Neural crest cell (in vitro differentiated cells): ENCODE measurements around the gene WWP2. TPM values are rescaled to one million over a fixed set of nuclear protein-coding genes. Genes with fewer than 3 reads are reported as not detected.
"Not testable (repeated sequence)": the region's sequence is repeated elsewhere in the genome, so short reads cannot be mapped to it uniquely, and the experiment has no call there.

Experiments used
- DNase-seq: peaks from one replicate; pipeline ENCODE4 v3.0.0; 2021; ENCODE audit warnings: low read depth, mixed read lengths, low spot score
- H3K27ac Mint-ChIP-seq: one replicate; pipeline ENCODE4 v1.8.0; 2021; ENCODE audit warnings: mild to moderate bottlenecking, mixed read lengths; ENCODE audit not compliant: unreplicated experiment
- H3K27me3 Mint-ChIP-seq: 2 replicates; pipeline ENCODE4 v1.8.0; 2021; ENCODE audit warnings: low read depth, mild to moderate bottlenecking, mixed read lengths
- H3K36me3 Mint-ChIP-seq: 2 replicates; pipeline ENCODE4 v1.8.0; 2021; ENCODE audit warnings: low read depth, mild to moderate bottlenecking, mixed read lengths
- H3K4me1 Mint-ChIP-seq: 2 replicates; pipeline ENCODE4 v1.8.0; 2021; ENCODE audit warnings: mixed read lengths
- H3K4me3 Mint-ChIP-seq: one replicate; pipeline ENCODE4 v1.8.0; 2021; ENCODE audit warnings: mild to moderate bottlenecking, mixed read lengths
- H3K9me3 Mint-ChIP-seq: 2 replicates; pipeline ENCODE4 v1.8.0; 2021; ENCODE audit warnings: mixed read lengths
- total RNA-seq: library from RNA; stranded (reverse); gene quantifications from 2 replicates; pipeline ENCODE4 v1.2.1, GENCODE V29; 2021
- TF ChIP-seq, protein P1 (sequence below): fragments of 200-600 bp; sonication (generic); conservative IDR thresholded peaks from 2 replicates; pipeline ENCODE4 v1.5.0; 2021; ENCODE audit warnings: antibody characterized with exemption, mild to moderate bottlenecking

The WWP2 gene
- total RNA-seq, 1 donor from 2014 or later = 48.7 TPM

- no peak for DNase-seq
- no peak overlapping the region for H3K4me3 Mint-ChIP-seq
These were observed 56.9 kb downstream of the WWP2 start for GRCh38 chr16:69818891-69819545.

DNA sequence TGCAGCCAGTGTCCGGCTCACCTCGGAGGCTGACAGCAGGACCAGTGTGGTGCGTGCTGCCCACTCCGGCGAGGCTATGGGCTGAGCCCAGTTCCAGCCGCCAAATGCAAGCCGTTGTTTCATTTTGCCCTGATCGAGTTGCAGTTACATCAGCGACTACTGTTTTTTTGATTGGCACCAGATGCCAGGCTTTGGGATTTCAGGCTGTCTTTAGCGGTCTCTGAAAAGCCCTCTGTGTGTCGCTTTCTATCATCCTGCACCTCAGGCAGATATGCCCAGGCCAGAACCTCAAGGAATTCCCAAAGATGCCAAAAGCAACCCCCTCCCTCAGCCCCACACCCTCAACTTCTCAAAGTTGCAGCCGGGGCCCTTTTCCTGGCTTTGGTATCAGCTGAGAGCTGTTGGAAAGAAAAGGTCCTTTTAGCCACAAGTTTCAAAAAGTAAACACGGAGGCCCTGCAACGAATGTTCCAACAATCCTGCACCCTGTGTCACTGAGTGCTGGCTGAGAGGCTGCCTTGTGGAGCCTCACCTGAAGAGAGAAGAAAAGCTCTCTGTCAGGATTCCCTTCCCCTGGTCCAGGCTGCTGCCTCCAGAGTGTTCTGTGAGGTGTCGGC, 58.9 kb downstream of the WWP2 start:
- Mint-ChIP-seq H3K4me1 (peaks cover 24% of the 10 kb centered on the region), H3K27ac (peak overlapping the region; percentile 71), H3K9me3 (no peaks in the 10 kb centered on the region), H3K27me3 (no peaks in the 10 kb centered on the region), H3K4me3 (no peak overlapping the region), H3K36me3 (peaks cover 6% of the 10 kb centered on the region)
- TF ChIP-seq, protein P1, sequence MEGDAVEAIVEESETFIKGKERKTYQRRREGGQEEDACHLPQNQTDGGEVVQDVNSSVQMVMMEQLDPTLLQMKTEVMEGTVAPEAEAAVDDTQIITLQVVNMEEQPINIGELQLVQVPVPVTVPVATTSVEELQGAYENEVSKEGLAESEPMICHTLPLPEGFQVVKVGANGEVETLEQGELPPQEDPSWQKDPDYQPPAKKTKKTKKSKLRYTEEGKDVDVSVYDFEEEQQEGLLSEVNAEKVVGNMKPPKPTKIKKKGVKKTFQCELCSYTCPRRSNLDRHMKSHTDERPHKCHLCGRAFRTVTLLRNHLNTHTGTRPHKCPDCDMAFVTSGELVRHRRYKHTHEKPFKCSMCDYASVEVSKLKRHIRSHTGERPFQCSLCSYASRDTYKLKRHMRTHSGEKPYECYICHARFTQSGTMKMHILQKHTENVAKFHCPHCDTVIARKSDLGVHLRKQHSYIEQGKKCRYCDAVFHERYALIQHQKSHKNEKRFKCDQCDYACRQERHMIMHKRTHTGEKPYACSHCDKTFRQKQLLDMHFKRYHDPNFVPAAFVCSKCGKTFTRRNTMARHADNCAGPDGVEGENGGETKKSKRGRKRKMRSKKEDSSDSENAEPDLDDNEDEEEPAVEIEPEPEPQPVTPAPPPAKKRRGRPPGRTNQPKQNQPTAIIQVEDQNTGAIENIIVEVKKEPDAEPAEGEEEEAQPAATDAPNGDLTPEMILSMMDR = no peak
- no peak for DNase-seq

More at GRCh38 chr16:69818891-69819545, 56.9 kb downstream of the WWP2 start:
- H3K4me1 Mint-ChIP-seq = peaks cover 22% of the 10 kb centered on the region
- peaks cover 6% of the 10 kb centered on the region for H3K36me3 Mint-ChIP-seq
- H3K27ac Mint-ChIP-seq = peak overlapping the region; percentile 40
- H3K27me3 Mint-ChIP-seq = no peaks in the 10 kb centered on the region
- H3K9me3 Mint-ChIP-seq = no peaks in the 10 kb centered on the region
- TF ChIP-seq, protein P1 = no peak

DNA sequence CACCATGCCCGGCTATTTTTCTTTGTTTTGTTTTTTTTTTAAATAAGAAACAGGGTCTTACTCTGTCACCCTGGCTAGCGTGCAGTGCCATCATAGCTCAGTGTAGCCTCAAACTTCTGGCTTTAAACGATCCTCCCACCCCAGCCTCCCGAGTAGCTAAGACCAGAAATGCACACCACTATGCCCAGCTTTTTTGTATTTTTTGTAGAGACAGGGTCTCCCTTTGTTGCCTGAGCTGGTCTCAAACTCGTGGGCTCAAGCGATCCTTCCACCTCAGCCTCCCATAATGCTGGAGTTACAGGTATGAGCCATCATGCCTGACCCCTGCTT, 59.7 kb downstream of the WWP2 start:
- Mint-ChIP-seq H3K27ac (no peak overlapping the region), H3K36me3 (peaks cover 6% of the 10 kb centered on the region), H3K4me1 (peaks cover 24% of the 10 kb centered on the region), H3K4me3 (no peak overlapping the region), H3K9me3 (no peaks in the 10 kb centered on the region), H3K27me3 (no peaks in the 10 kb centered on the region)
- no peak for DNase-seq
- TF ChIP-seq, protein P1 = no peak

DNA sequence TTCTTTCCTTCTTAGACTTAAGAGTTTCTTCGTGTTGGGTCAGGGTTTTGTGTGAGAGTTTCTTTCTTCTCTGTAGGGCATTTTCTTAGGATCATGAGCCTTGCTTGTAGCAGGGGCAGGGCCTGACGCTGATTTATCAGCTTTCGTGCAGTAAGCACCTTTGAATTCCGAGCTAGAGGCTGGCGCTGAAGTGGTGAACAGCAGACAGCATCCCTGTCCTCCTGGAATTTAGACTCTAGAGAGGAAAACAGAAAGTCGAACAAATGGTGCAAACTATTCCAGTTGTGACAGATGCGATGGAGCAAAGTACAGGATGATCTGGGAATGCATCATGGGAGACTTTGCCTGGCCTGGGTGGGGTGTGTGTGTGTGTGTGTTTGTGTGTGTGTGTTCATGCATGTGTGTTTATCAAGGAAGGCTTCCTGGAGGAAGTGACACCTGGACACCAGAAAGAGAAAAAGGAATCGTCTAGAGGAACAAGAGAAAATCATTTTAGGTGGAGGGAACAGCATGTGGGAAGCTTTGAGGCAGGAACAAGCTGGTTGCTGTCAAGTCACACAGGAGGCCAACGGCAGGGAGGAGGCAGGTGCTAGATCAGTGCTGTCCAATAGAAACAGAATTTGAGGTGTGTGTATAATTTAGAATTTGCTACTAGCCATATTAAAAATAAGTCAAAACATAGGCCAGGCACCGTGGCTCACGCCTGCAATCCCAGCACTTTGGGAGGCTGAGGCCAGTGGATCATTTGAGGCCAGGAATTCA, 60.2 kb downstream of the WWP2 start:
- Mint-ChIP-seq H3K27me3 (no peaks in the 10 kb centered on the region), H3K36me3 (peaks cover 6% of the 10 kb centered on the region), H3K4me3 (no peak overlapping the region), H3K4me1 (peaks cover 28% of the 10 kb centered on the region), H3K27ac (no peak overlapping the region), H3K9me3 (no peaks in the 10 kb centered on the region)
- TF ChIP-seq, protein P1 = no peak
- DNase-seq = no peak

GRCh38 chr16:69823831-69824563, 61.9 kb downstream of the WWP2 start:
- H3K9me3 Mint-ChIP-seq = no peaks in the 10 kb centered on the region
- H3K27me3 Mint-ChIP-seq = no peaks in the 10 kb centered on the region
- H3K4me3 Mint-ChIP-seq = no peak overlapping the region
- DNase-seq = no peak
- H3K4me1 Mint-ChIP-seq = peaks cover 21% of the 10 kb centered on the region
- H3K36me3 Mint-ChIP-seq = no peaks in the 10 kb centered on the region
- H3K27ac Mint-ChIP-seq = no peak overlapping the region
- TF ChIP-seq, protein P1 = no peak

DNA sequence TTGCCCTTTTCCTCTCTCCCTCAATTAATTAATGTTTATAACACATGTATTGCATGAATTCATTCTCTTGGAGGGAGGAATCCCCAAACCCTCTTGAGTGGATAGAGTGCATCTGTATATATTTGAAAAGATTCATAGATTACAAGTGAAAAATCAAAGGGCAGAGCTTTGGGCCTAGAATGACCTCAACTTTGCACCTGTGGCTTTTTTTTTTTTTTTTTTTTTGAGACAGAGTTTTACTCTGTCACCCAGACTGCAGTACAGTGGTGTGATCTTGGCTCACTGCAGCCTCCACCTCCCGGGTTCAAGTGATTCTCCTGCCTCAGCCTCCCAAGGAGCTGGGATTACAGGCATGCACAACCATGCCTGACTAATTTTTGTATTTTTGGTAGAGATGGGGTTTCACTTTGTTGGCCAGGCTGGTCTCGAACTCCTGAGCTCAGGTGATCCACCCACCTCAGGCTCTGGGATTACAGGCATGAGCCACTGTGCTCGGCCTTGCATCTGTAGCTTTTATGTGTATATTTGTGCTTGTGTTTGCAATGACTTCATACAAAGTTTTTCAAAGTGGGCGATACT, 62.5 kb downstream of the WWP2 start:
- not testable (repeated sequence) for DNase-seq, H3K27ac Mint-ChIP-seq, H3K27me3 Mint-ChIP-seq, H3K9me3 Mint-ChIP-seq, H3K4me3 Mint-ChIP-seq, H3K36me3 Mint-ChIP-seq
- H3K4me1 Mint-ChIP-seq = peaks cover 16% of the 10 kb centered on the region
